GM20000 (cell line): Measurements from ENCODE around the gene ABHD2.

Experiments used
- DNase-seq: peaks from one replicate; pipeline ENCODE4 v3.0.0; 2012; ENCODE audit warnings: low spot score
- CTCF ChIP-seq: IDR thresholded peaks from 2 replicates; pipeline ENCODE4 v1.5.1; 2012; ENCODE audit warnings: mild to moderate bottlenecking, control low read depth; ENCODE audit errors: extremely low read depth, missing control alignments

ABHD2 gene

GRCh38 chr15:89199746-89200145 lies 111.5 kb downstream of the ABHD2 start:
- no peak for TF ChIP-seq CTCF
- no peak for DNase-seq

GRCh38 chr15:89200182-89200581 lies 111.9 kb downstream of the ABHD2 start:
- TF ChIP-seq CTCF = no peak
- no peak for DNase-seq

GRCh38 chr15:89201465-89202005 lies 113.3 kb downstream of the ABHD2 start:
- no peak for DNase-seq
- TF ChIP-seq CTCF = no peak

- no peak for DNase-seq
- no peak for TF ChIP-seq CTCF
These were observed 115.5 kb downstream of the ABHD2 start for GRCh38 chr15:89203705-89204273.

- TF ChIP-seq CTCF = no peak
- DNase-seq = no peak
These were observed 117.8 kb downstream of the ABHD2 start for GRCh38 chr15:89205991-89206585.

- peak; percentile 89 for DNase-seq
- peak; percentile 99 for TF ChIP-seq CTCF
These were observed 118.7 kb downstream of the ABHD2 start for GRCh38 chr15:89206908-89207331.

GRCh38 chr15:89208256-89208655 lies 120.0 kb downstream of the ABHD2 start:
- TF ChIP-seq CTCF = no peak
- no peak for DNase-seq
